HL-60 (cell line): Measurements from ENCODE around the gene C9orf50.

ENCODE experiments used
- SPI1 ChIP-seq: IDR thresholded peaks from 2 replicates; pipeline ENCODE4 v1.6.1; 2012; ENCODE audit warnings: low read depth, mild to moderate bottlenecking, borderline replicate concordance
- TF ChIP-seq, protein P1 (sequence below): IDR thresholded peaks from one replicate; pipeline ENCODE4 v1.5.1; 2011; ENCODE audit warnings: low read length, control low read depth, inconsistent platforms; ENCODE audit not compliant: insufficient read depth
- TF ChIP-seq, protein P2 (sequence below): IDR thresholded peaks from 2 replicates; pipeline ENCODE4 v1.6.1; 2012; ENCODE audit warnings: low read depth; ENCODE audit not compliant: insufficient replicate concordance

DNA sequence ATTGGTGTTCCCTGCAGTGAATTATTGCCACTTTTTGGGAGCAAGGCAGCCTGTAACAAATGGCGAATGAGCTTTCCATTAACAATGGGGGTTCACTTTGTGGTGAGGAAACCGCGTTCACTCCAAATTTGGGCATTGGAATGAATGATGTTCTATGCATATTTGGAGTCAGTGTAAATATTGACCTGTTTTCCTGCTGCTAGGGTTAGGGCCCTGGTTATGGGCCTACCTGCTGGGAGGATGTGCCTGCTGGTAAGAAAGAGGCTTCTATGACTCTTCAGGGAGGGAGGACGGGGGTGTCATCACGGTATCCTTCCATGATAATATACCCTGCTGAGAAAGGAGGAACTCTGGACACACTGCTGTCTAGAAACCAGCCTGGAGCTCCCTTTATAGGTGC, 29.0 kb downstream of the C9orf50 start:
- TF ChIP-seq, protein P1, sequence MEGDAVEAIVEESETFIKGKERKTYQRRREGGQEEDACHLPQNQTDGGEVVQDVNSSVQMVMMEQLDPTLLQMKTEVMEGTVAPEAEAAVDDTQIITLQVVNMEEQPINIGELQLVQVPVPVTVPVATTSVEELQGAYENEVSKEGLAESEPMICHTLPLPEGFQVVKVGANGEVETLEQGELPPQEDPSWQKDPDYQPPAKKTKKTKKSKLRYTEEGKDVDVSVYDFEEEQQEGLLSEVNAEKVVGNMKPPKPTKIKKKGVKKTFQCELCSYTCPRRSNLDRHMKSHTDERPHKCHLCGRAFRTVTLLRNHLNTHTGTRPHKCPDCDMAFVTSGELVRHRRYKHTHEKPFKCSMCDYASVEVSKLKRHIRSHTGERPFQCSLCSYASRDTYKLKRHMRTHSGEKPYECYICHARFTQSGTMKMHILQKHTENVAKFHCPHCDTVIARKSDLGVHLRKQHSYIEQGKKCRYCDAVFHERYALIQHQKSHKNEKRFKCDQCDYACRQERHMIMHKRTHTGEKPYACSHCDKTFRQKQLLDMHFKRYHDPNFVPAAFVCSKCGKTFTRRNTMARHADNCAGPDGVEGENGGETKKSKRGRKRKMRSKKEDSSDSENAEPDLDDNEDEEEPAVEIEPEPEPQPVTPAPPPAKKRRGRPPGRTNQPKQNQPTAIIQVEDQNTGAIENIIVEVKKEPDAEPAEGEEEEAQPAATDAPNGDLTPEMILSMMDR: no peak
- TF ChIP-seq, protein P2, sequence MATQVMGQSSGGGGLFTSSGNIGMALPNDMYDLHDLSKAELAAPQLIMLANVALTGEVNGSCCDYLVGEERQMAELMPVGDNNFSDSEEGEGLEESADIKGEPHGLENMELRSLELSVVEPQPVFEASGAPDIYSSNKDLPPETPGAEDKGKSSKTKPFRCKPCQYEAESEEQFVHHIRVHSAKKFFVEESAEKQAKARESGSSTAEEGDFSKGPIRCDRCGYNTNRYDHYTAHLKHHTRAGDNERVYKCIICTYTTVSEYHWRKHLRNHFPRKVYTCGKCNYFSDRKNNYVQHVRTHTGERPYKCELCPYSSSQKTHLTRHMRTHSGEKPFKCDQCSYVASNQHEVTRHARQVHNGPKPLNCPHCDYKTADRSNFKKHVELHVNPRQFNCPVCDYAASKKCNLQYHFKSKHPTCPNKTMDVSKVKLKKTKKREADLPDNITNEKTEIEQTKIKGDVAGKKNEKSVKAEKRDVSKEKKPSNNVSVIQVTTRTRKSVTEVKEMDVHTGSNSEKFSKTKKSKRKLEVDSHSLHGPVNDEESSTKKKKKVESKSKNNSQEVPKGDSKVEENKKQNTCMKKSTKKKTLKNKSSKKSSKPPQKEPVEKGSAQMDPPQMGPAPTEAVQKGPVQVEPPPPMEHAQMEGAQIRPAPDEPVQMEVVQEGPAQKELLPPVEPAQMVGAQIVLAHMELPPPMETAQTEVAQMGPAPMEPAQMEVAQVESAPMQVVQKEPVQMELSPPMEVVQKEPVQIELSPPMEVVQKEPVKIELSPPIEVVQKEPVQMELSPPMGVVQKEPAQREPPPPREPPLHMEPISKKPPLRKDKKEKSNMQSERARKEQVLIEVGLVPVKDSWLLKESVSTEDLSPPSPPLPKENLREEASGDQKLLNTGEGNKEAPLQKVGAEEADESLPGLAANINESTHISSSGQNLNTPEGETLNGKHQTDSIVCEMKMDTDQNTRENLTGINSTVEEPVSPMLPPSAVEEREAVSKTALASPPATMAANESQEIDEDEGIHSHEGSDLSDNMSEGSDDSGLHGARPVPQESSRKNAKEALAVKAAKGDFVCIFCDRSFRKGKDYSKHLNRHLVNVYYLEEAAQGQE: no peak
- no peak for TF ChIP-seq SPI1
